Astrocyte (in vitro differentiated cells and primary cell): ENCODE measurements around the gene RCN2. TPM values are rescaled to one million over a fixed set of nuclear protein-coding genes. Genes with fewer than 3 reads are reported as not detected.

Experiments used
- DNase-seq: peaks from one replicate; pipeline ENCODE4 v3.0.0-alpha.2; 2010; ENCODE audit warnings: low read depth
- FAIRE-seq: peaks from 2 replicates; lab custom pipeline; 2011; peaks lifted over from hg19 to GRCh38; lab: Jason Lieb, UNC
- H2AFZ ChIP-seq: 2 replicates; pipeline ENCODE4 v1.6.0; 2012; ENCODE audit warnings: low read depth, low read length, inconsistent platforms
- H3K27ac ChIP-seq: 2 replicates; pipeline ENCODE4 v1.5.1; 2011; ENCODE audit warnings: low read depth, low read length, inconsistent platforms
- H3K27me3 ChIP-seq: 2 replicates; pipeline ENCODE4 v1.6.0; 2011; ENCODE audit warnings: low read length, inconsistent platforms; ENCODE audit not compliant: insufficient read depth
- H3K36me3 ChIP-seq: 2 replicates; pipeline ENCODE4 v1.5.1; 2011; ENCODE audit warnings: low read length, inconsistent platforms; ENCODE audit not compliant: insufficient read depth
- H3K4me1 ChIP-seq: 2 replicates; pipeline ENCODE4 v1.5.1; 2011; ENCODE audit warnings: low read length, inconsistent platforms; ENCODE audit not compliant: insufficient read depth
- H3K4me2 ChIP-seq: 2 replicates; pipeline ENCODE4 v1.6.0; 2012; ENCODE audit warnings: low read length, inconsistent platforms
- H3K4me3 ChIP-seq: 2 replicates; pipeline ENCODE4 v1.5.1; 2011; ENCODE audit warnings: low read depth, mild to moderate bottlenecking, low read length, inconsistent platforms; ENCODE audit not compliant: insufficient read depth
- H3K79me2 ChIP-seq: 2 replicates; pipeline ENCODE4 v1.6.0; 2012; ENCODE audit warnings: mild to moderate bottlenecking, low read length, inconsistent platforms; ENCODE audit not compliant: insufficient read depth
- H3K9ac ChIP-seq: 2 replicates; pipeline ENCODE4 v1.6.0; 2012; ENCODE audit warnings: mild to moderate bottlenecking, low read length, inconsistent platforms
- H3K9me3 ChIP-seq: 2 replicates; pipeline ENCODE4 v1.5.1; 2012; ENCODE audit warnings: low read depth, mild to moderate bottlenecking, low read length, inconsistent platforms; ENCODE audit not compliant: insufficient read depth
- H4K20me1 ChIP-seq: 2 replicates; pipeline ENCODE4 v1.6.0; 2012; ENCODE audit warnings: low read length, inconsistent platforms; ENCODE audit not compliant: insufficient read depth
- H3K27ac Mint-ChIP-seq: one replicate; pipeline ENCODE4 v1.8.0; 2021; ENCODE audit warnings: mild to moderate bottlenecking, mixed read lengths; ENCODE audit not compliant: unreplicated experiment
- H3K27me3 Mint-ChIP-seq: one replicate; pipeline ENCODE4 v1.8.0; 2021; ENCODE audit warnings: low read depth, mixed read lengths; ENCODE audit not compliant: unreplicated experiment
- H3K36me3 Mint-ChIP-seq: one replicate; pipeline ENCODE4 v1.8.0; 2021; ENCODE audit warnings: low read depth, mixed read lengths; ENCODE audit not compliant: unreplicated experiment
- H3K4me1 Mint-ChIP-seq: one replicate; pipeline ENCODE4 v1.8.0; 2021; ENCODE audit warnings: low read depth, mixed read lengths; ENCODE audit not compliant: unreplicated experiment
- H3K4me3 Mint-ChIP-seq: one replicate; pipeline ENCODE4 v1.8.0; 2021; ENCODE audit warnings: mild to moderate bottlenecking, moderate library complexity, mixed read lengths; ENCODE audit not compliant: unreplicated experiment
- H3K9me3 Mint-ChIP-seq: one replicate; pipeline ENCODE4 v1.8.0; 2021; ENCODE audit warnings: mild to moderate bottlenecking, mixed read lengths; ENCODE audit not compliant: unreplicated experiment
- EZH2 ChIP-seq: IDR thresholded peaks from 2 replicates; pipeline ENCODE4 v1.6.1; 2012; ENCODE audit warnings: mild to moderate bottlenecking, low read length, inconsistent platforms; ENCODE audit not compliant: insufficient read depth
- total RNA-seq: library from RNA; stranded (reverse); gene quantifications from 2 replicates; pipeline ENCODE4 v1.2.1, GENCODE V29; 2021
- TF ChIP-seq, protein P1 (sequence below): IDR thresholded peaks from 2 replicates; pipeline ENCODE4 v1.5.1; 2011; ENCODE audit warnings: low read depth, mild to moderate bottlenecking, inconsistent platforms, low read length, moderate library complexity; ENCODE audit not compliant: insufficient read depth

The RCN2 gene
- total RNA-seq, 1 donor from 2014 or later, result 80.2 TPM

DNA sequence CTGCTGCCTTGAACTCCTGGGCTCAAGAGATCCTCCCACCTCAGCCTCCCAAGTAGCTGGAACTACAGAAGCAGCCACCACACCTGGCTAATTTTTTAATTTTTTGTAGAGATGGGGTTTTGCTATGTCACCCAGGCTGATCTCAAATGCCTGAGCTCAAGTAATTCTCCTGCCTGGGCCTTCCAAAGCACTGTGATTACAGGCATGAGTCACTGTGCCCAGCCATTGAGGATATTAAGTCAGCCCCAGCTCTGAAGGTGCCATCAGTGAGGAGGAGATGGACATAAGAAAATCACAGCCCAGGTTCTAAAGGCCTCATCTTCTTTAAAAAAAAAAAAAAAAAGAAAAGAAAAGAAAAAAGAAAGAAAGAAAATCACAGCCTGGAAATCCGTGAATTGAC, 36.8 kb downstream of the RCN2 start:
- Histone ChIP-seq H2AFZ (no peak overlapping the region), H3K9me3 (no peaks in the 10 kb centered on the region), H3K4me2 (no peak overlapping the region), H3K36me3 (no peaks in the 10 kb centered on the region), H3K4me3 (no peak overlapping the region), H3K4me1 (peaks cover 10% of the 10 kb centered on the region), H3K27ac (no peak overlapping the region), H3K27me3 (peaks cover 4% of the 10 kb centered on the region), H4K20me1 (no peaks in the 10 kb centered on the region), H3K79me2 (no peaks in the 10 kb centered on the region), H3K9ac (no peak overlapping the region)
- Mint-ChIP-seq H3K36me3 (no peaks in the 10 kb centered on the region), H3K4me3 (no peak overlapping the region), H3K9me3 (no peaks in the 10 kb centered on the region), H3K4me1 (peaks cover 26% of the 10 kb centered on the region), H3K27me3 (no peaks in the 10 kb centered on the region), H3K27ac (no peak overlapping the region)
- no peak for TF ChIP-seq EZH2
- TF ChIP-seq, protein P1, sequence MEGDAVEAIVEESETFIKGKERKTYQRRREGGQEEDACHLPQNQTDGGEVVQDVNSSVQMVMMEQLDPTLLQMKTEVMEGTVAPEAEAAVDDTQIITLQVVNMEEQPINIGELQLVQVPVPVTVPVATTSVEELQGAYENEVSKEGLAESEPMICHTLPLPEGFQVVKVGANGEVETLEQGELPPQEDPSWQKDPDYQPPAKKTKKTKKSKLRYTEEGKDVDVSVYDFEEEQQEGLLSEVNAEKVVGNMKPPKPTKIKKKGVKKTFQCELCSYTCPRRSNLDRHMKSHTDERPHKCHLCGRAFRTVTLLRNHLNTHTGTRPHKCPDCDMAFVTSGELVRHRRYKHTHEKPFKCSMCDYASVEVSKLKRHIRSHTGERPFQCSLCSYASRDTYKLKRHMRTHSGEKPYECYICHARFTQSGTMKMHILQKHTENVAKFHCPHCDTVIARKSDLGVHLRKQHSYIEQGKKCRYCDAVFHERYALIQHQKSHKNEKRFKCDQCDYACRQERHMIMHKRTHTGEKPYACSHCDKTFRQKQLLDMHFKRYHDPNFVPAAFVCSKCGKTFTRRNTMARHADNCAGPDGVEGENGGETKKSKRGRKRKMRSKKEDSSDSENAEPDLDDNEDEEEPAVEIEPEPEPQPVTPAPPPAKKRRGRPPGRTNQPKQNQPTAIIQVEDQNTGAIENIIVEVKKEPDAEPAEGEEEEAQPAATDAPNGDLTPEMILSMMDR, result no peak
- FAIRE-seq (no peak), DNase-seq (no peak)

DNA sequence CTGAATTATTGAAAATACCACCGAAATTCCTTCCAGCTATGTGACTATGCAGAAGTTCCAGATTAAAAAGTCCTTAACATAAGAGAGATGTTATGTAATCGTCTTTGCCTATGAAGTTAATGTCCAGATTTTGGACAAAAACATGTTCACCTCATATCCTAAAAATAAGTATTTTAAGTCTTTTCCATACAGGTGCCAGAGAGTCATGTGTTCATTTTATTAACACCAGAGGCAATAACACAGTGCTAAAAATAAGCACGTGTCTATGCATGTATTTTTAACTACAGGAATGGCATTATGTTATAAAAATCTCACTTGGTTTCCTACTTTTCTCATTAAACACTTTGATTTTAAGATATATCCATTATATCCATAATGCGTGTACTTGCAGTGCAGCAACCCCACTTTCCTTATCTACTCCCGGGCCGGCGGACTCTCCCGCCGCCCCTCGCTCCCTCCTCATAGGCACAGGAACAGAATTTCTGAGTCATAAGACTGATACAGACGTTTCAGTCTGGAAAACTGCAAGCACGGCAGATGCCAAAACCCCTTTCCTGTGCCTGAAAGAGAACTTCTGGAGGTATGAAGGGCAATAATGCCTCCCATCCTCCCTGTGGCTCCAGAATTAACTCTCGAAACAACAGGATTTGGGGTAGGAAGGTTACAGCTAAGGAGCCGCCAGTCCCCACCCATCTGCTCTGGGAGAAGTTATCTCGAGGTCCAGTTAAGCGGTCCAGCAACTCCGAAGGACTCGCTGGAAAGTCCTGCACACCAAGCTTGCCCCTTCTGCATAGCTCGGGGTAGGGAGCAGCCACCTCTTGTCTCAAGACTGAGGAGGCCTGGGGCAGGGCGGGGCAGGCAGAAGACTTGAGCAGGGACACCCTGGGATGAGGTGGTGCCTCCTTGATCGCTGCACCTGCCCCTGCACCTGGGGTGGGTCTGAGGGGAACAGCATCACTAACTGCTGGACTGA, 41.1 kb downstream of the RCN2 start:
- TF ChIP-seq EZH2, result no peak
- Mint-ChIP-seq H3K4me1 (peaks cover 7% of the 10 kb centered on the region), H3K36me3 (peaks cover 2% of the 10 kb centered on the region), H3K9me3 (no peaks in the 10 kb centered on the region), H3K27me3 (peaks cover 6% of the 10 kb centered on the region), H3K4me3 (no peak overlapping the region), H3K27ac (no peak overlapping the region)
- Histone ChIP-seq H4K20me1 (no peaks in the 10 kb centered on the region), H2AFZ (no peak overlapping the region), H3K27me3 (peaks cover 8% of the 10 kb centered on the region), H3K9me3 (no peaks in the 10 kb centered on the region), H3K4me1 (no peaks in the 10 kb centered on the region), H3K27ac (no peak overlapping the region), H3K36me3 (no peaks in the 10 kb centered on the region), H3K4me3 (no peak overlapping the region), H3K9ac (no peak overlapping the region), H3K79me2 (no peaks in the 10 kb centered on the region), H3K4me2 (no peak overlapping the region)
- FAIRE-seq (no peak), DNase-seq (peak; percentile 26)

DNA sequence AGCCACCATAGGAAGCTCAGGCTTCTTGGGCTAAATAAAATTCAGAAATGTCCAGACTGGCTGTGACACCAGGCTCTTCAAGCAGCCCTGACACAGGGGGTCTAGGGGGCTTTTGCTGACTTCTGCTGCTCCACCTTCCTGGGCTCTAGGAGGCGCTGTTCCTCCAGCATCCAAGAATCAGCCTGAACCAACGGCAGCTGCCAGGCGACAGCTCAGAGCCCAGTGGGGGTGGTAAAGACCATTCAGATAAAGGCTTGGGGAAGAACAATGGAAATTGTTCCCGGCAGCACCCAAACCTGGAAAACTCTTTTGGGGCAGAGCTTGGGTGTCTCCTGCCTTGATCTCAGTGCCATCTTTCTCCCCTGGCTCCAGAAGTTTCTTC, 41.8 kb downstream of the RCN2 start:
- Mint-ChIP-seq H3K4me1 (peaks cover 7% of the 10 kb centered on the region), H3K4me3 (no peak overlapping the region), H3K27me3 (peaks cover 6% of the 10 kb centered on the region), H3K36me3 (peaks cover 2% of the 10 kb centered on the region), H3K9me3 (peaks cover 1% of the 10 kb centered on the region), H3K27ac (no peak overlapping the region)
- DNase-seq, result no peak
- H3K4me3 ChIP-seq, result no peak overlapping the region
- no peaks in the 10 kb centered on the region for H4K20me1 ChIP-seq
- H3K27ac ChIP-seq, result no peak overlapping the region
- no peaks in the 10 kb centered on the region for H3K36me3 ChIP-seq
- H3K79me2 ChIP-seq, result no peaks in the 10 kb centered on the region
- no peak for FAIRE-seq
- H2AFZ ChIP-seq, result no peak overlapping the region
- TF ChIP-seq, protein P1, result peak; percentile 14
- no peak for TF ChIP-seq EZH2
- H3K9me3 ChIP-seq, result no peaks in the 10 kb centered on the region
- no peaks in the 10 kb centered on the region for H3K4me1 ChIP-seq
- H3K9ac ChIP-seq, result no peak overlapping the region
- H3K27me3 ChIP-seq, result peaks cover 8% of the 10 kb centered on the region
- no peak overlapping the region for H3K4me2 ChIP-seq
